ENCODE data around the gene RRAS2.

DNA sequence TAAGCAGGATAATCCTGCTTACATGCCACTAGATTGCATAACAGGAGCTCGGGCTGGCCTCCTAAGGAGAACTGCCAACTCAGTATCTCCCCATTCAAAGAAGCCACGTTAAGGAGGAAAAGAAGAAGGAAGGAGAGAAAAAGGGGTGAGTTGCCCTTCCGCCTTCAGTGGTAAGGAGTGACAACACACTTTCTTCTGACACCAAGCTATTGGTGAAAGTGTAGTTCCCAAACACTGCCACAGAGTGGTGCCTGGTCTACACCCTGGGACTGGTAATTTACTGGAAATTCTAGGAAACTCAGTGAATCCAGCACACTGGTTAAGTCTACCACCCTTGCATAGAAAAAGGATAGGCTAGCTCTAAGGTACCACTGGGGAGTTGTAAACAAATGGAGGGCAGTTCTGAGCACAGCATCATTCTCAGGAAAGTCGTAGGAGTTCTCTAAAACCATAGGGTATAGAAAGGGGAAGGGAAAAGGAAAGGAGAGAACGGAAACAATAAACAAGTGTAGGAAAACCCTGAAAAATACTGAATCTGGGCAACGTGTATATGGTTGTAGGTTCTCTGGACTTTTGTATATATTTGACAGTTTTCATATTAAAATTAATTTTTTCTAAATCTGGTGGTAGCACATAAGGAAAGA lies 58.2 kb downstream of the RRAS2 start:
- TF ChIP-seq, protein P1, sequence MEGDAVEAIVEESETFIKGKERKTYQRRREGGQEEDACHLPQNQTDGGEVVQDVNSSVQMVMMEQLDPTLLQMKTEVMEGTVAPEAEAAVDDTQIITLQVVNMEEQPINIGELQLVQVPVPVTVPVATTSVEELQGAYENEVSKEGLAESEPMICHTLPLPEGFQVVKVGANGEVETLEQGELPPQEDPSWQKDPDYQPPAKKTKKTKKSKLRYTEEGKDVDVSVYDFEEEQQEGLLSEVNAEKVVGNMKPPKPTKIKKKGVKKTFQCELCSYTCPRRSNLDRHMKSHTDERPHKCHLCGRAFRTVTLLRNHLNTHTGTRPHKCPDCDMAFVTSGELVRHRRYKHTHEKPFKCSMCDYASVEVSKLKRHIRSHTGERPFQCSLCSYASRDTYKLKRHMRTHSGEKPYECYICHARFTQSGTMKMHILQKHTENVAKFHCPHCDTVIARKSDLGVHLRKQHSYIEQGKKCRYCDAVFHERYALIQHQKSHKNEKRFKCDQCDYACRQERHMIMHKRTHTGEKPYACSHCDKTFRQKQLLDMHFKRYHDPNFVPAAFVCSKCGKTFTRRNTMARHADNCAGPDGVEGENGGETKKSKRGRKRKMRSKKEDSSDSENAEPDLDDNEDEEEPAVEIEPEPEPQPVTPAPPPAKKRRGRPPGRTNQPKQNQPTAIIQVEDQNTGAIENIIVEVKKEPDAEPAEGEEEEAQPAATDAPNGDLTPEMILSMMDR (IDR thresholded peaks at IDR 0.05): no peak
- no peak for TF ChIP-seq POLR2A (IDR thresholded peaks at IDR 0.05)
